ENCODE measurements around the gene ANGPTL4.
A peak's percentile ranks its signal among the peaks of the same experiment; 100 is the strongest.

The ANGPTL4 gene

DNA sequence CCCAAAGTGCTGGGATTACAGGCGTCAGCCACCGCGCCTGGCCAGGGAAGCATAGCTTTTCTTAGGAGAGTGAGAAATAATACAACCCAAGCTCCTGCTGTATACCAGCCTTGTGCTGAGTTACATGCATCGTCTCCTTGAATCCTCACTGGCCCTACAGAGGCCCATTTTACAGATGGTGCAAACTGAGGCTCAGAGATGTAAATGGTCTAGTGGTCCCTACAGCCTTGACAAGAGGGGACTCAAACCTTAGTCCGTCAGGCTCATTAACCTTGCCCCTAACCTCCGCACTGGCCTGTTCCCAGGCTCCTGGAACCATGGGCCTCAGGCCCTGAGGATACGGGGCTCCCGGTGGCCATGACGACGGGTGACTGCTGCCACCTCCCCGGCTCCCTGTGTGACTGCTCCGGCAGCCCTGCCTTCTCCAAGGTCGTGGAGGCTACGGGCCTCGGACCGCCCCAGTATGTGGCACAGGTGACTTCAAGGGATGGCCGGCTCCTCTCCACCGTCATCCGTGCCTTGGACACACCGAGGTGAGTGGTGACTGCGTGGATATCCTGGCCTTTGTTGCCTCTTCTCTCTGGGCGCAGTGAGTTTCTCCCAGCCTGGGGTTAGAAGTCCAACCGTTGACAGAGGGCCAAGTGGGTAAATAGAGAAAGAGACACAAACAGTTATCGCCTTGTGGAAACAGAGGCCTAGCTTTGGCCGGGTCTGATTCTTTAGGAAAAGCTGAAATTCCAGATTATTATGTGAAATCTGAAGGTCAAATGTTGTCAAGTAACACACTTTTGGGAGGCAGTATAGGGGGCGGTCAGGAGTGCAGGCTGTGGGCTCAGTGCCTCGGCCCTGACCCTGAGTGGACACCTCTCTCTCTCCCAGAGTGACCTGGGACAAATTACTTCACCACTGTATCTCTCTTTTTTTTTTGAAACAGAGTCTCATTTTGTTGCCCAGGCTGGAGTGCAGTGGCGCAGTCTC is 57.8 kb downstream of the ANGPTL4 start:
- DNase-seq, result no peak

DNA sequence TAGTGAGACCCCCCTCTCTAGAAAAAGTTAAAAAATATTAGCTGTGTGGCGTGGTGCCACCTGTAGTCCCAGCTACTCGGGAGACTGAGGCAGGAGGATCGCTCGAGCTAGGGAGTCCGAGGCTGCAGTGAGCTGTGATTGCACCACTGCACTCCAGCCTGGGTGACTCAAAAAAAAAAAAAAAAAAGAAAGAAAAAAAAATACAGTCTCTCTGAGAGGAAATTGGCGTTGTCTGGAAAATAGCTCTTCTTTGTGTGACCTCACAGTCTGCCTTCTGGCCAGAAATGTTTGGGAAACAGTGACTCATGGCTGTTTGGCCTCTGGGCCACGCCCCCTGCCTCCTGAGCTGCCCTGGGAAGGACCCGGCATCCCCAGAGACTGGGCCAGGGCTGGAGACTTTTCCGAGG is 59.9 kb downstream of the ANGPTL4 start:
- DNase-seq, result peak; percentile 45 to 75

Data from SHP77 (cell line).